Hepatocyte (in vitro differentiated cells): ENCODE measurements around the gene KCNMA1. TPM values are rescaled to one million over a fixed set of nuclear protein-coding genes. Genes with fewer than 3 reads are reported as not detected.

ENCODE experiments used
- DNase-seq: peaks from one replicate; pipeline ENCODE4 v3.0.0-alpha.2; 2016; ENCODE audit warnings: low spot score
- H2AFZ ChIP-seq: fragments of 200-600 bp; sonication (generic); 2 replicates; pipeline ENCODE4 v1.6.0; 2016; ENCODE audit warnings: antibody characterized with exemption, mild to moderate bottlenecking
- H3K27ac ChIP-seq: fragments of 200-600 bp; sonication (generic); 2 replicates; pipeline ENCODE4 v1.5.1; 2016; ENCODE audit warnings: mild to moderate bottlenecking
- H3K27me3 ChIP-seq: fragments of 200-600 bp; sonication (generic); 2 replicates; pipeline ENCODE4 v1.6.1; 2016
- H3K36me3 ChIP-seq: fragments of 200-600 bp; sonication (generic); replicated peaks from 2 replicates; pipeline ENCODE4 v1.5.1; 2016; ENCODE audit warnings: low read depth; ENCODE audit not compliant: insufficient read depth
- H3K4me1 ChIP-seq: fragments of 200-600 bp; sonication (generic); 2 replicates; pipeline ENCODE4 v1.5.1; 2016; ENCODE audit warnings: mild to moderate bottlenecking, moderate library complexity; ENCODE audit not compliant: insufficient read depth
- H3K4me2 ChIP-seq: fragments of 200-600 bp; sonication (generic); 2 replicates; pipeline ENCODE4 v1.6.0; 2016
- H3K4me3 ChIP-seq: fragments of 200-600 bp; sonication (generic); 2 replicates; pipeline ENCODE4 v1.5.1; 2016; ENCODE audit warnings: mild to moderate bottlenecking
- H3K79me2 ChIP-seq: fragments of 200-600 bp; sonication (generic); 2 replicates; pipeline ENCODE4 v1.6.0; 2017; ENCODE audit warnings: mild to moderate bottlenecking
- H3K9me2 ChIP-seq: fragments of 200-600 bp; sonication (generic); replicated peaks from 2 replicates; pipeline ENCODE4 v1.6.0; 2017; ENCODE audit warnings: mild to moderate bottlenecking; ENCODE audit not compliant: insufficient read depth
- H3K9me3 ChIP-seq: fragments of 200-600 bp; sonication (generic); 2 replicates; pipeline ENCODE4 v1.5.1; 2016; ENCODE audit warnings: low read depth, mild to moderate bottlenecking
- H4K20me1 ChIP-seq: fragments of 200-600 bp; sonication (generic); 2 replicates; pipeline ENCODE4 v1.6.0; 2016; ENCODE audit warnings: mild to moderate bottlenecking; ENCODE audit not compliant: insufficient read depth, poor library complexity, severe bottlenecking
- CTCF ChIP-seq: fragments of 200-600 bp; sonication (generic); IDR thresholded peaks from 2 replicates; pipeline ENCODE4 v1.5.1; 2016; ENCODE audit warnings: antibody characterized with exemption, mild to moderate bottlenecking; ENCODE audit not compliant: poor library complexity
- EZH2 ChIP-seq: fragments of 200-600 bp; sonication (generic); IDR thresholded peaks from 2 replicates; pipeline ENCODE4 v1.6.1; 2016; ENCODE audit warnings: antibody characterized with exemption, mild to moderate bottlenecking, borderline replicate concordance
- EZH2phosphoT487 ChIP-seq: fragments of 200-600 bp; sonication (generic); IDR thresholded peaks from one replicate; pipeline ENCODE4 v1.6.1; 2018; ENCODE audit warnings: antibody characterized with exemption, mild to moderate bottlenecking, low read depth, moderate library complexity; ENCODE audit not compliant: unreplicated experiment, severe bottlenecking
- WGBS: methylation state at CpG from one replicate; pipeline ENCODE4 v1.1.6; 2016; ENCODE audit warnings: low lambda C conversion rate; ENCODE audit errors: missing lambda C conversion rate; 5-methylcytosine and 5-hydroxymethylcytosine counted together
- polyA plus RNA-seq: library from polyadenylated mRNA; unstranded; fragments of >200 nt; fragmentation: Nextera tagmentation; extraction: Ambion mirVana; gene quantifications from 2 replicates; pipeline ENCODE4 v1.2.1, GENCODE V29; 2016
- total RNA-seq: library from RNA; depleted of rRNA; stranded (reverse); fragments of >200 nt; gene quantifications from 2 replicates; pipeline ENCODE4 v1.2.3, GENCODE V29; 2014

The KCNMA1 gene
- total and polyA plus RNA-seq, 2 experiments from 2014 or later, result 42.6 to 73.3 TPM

GRCh38 chr10:77421591-77421990 is 216.0 kb downstream of the KCNMA1 start:
- no peaks in the 10 kb centered on the region for H4K20me1 ChIP-seq
- H2AFZ ChIP-seq, result no peak overlapping the region
- H3K27ac ChIP-seq, result no peak overlapping the region
- H3K4me3 ChIP-seq, result no peak overlapping the region
- no peaks in the 10 kb centered on the region for H3K9me3 ChIP-seq
- H3K4me2 ChIP-seq, result no peak overlapping the region
- no peaks in the 10 kb centered on the region for H3K36me3 ChIP-seq
- TF ChIP-seq CTCF, result no peak
- no peaks in the 10 kb centered on the region for H3K79me2 ChIP-seq
- H3K4me1 ChIP-seq, result peaks cover 15% of the 10 kb centered on the region
- DNase-seq, result no peak
- no peaks in the 10 kb centered on the region for H3K27me3 ChIP-seq
- WGBS, result 87% methylated on average over 4 of the region's 4 CpGs
- no peaks in the 10 kb centered on the region for H3K9me2 ChIP-seq

- H3K27me3 ChIP-seq, result no peaks in the 10 kb centered on the region
- no peak for DNase-seq
- H3K27ac ChIP-seq, result no peak overlapping the region
Observed at GRCh38 chr10:77420947-77421523, 216.6 kb downstream of the KCNMA1 start.

GRCh38 chr10:77419979-77420378 is 217.6 kb downstream of the KCNMA1 start:
- no peak for DNase-seq
- H3K9me3 ChIP-seq, result no peaks in the 10 kb centered on the region
- H3K36me3 ChIP-seq, result no peaks in the 10 kb centered on the region
- no peaks in the 10 kb centered on the region for H3K79me2 ChIP-seq
- H3K4me3 ChIP-seq, result no peak overlapping the region
- no peaks in the 10 kb centered on the region for H3K9me2 ChIP-seq
- H2AFZ ChIP-seq, result no peak overlapping the region
- 100% methylated on average over 2 of the region's 2 CpGs for whole genome bisulfite sequencing
- no peak overlapping the region for H3K27ac ChIP-seq
- H3K27me3 ChIP-seq, result no peaks in the 10 kb centered on the region
- no peak overlapping the region for H3K4me2 ChIP-seq
- H4K20me1 ChIP-seq, result no peaks in the 10 kb centered on the region
- H3K4me1 ChIP-seq, result peaks cover 30% of the 10 kb centered on the region
- TF ChIP-seq EZH2phosphoT487 (no peak), CTCF (no peak), EZH2 (no peak)

More at GRCh38 chr10:77420947-77421523, 216.6 kb downstream of the KCNMA1 start:
- Histone ChIP-seq H3K4me2 (no peak overlapping the region), H3K4me3 (no peak overlapping the region), H4K20me1 (no peaks in the 10 kb centered on the region), H2AFZ (no peak overlapping the region), H3K79me2 (no peaks in the 10 kb centered on the region), H3K9me3 (no peaks in the 10 kb centered on the region), H3K36me3 (no peaks in the 10 kb centered on the region), H3K9me2 (no peaks in the 10 kb centered on the region), H3K4me1 (peaks cover 20% of the 10 kb centered on the region)
- 89% methylated on average over 2 of the region's 2 CpGs for WGBS
- TF ChIP-seq EZH2phosphoT487 (no peak), EZH2 (no peak), CTCF (no peak)

- H3K27ac ChIP-seq, result no peak overlapping the region
- no peaks in the 10 kb centered on the region for H3K9me3 ChIP-seq
- no peak for DNase-seq
- 87% methylated on average over 5 of the region's 5 CpGs for WGBS
- no peaks in the 10 kb centered on the region for H3K27me3 ChIP-seq
- no peak overlapping the region for H3K4me2 ChIP-seq
- no peaks in the 10 kb centered on the region for H3K9me2 ChIP-seq
- TF ChIP-seq EZH2, result no peak
- no peak for TF ChIP-seq CTCF
- no peak for TF ChIP-seq EZH2phosphoT487
- no peaks in the 10 kb centered on the region for H3K36me3 ChIP-seq
- no peaks in the 10 kb centered on the region for H4K20me1 ChIP-seq
- H3K4me3 ChIP-seq, result no peak overlapping the region
- H2AFZ ChIP-seq, result no peak overlapping the region
- no peaks in the 10 kb centered on the region for H3K79me2 ChIP-seq
- H3K4me1 ChIP-seq, result peaks cover 31% of the 10 kb centered on the region
Observed at GRCh38 chr10:77419056-77419455, 218.6 kb downstream of the KCNMA1 start.
